ENCODE measurements around the gene TRPM3.

DNA sequence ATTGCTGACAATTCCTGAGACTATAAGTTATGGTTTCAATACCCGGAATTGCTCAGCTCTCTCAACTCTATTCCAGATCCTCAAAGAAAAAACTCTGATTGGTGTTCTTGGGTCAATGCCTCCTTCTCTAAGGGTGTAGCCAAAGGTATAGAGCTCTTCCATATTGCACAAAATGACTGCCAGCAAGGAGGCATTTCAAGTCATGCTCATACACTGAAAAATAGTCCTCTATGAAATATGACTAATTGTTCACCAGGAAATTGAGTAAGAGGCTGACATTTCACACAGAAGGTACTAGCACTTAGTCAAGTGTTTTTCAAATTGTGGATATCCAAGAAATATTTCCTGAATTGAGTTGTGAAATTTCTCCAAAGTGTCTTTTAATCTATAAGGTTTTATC, 595.9 kb downstream of the TRPM3 start:
- no peak for TF ChIP-seq SRSF9 (IDR thresholded peaks at IDR 0.05; ENCODE audit: borderline replicate concordance, insufficient read depth, low read depth, low read length, poor library complexity, severe bottlenecking)
- TF ChIP-seq, protein P1, sequence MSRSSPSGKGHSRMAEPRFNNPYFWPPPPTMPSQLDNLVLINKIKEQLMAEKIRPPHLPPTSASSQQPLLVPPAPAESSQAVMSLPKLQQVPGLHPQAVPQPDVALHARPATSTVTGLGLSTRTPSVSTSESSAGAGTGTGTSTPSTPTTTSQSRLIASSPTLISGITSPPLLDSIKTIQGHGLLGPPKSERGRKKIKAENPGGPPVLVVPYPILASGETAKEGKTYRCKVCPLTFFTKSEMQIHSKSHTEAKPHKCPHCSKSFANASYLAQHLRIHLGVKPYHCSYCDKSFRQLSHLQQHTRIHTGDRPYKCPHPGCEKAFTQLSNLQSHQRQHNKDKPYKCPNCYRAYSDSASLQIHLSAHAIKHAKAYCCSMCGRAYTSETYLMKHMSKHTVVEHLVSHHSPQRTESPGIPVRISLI (CRISPR knock-in tag; IDR thresholded peaks at IDR 0.05; ENCODE audit: borderline replicate concordance) = no peak
- no peak for TF ChIP-seq SP1 (IDR thresholded peaks at IDR 0.05)
- no peak for TF ChIP-seq SP1 (CRISPR knock-in tag; IDR thresholded peaks at IDR 0.05)
- TF ChIP-seq, protein P2, sequence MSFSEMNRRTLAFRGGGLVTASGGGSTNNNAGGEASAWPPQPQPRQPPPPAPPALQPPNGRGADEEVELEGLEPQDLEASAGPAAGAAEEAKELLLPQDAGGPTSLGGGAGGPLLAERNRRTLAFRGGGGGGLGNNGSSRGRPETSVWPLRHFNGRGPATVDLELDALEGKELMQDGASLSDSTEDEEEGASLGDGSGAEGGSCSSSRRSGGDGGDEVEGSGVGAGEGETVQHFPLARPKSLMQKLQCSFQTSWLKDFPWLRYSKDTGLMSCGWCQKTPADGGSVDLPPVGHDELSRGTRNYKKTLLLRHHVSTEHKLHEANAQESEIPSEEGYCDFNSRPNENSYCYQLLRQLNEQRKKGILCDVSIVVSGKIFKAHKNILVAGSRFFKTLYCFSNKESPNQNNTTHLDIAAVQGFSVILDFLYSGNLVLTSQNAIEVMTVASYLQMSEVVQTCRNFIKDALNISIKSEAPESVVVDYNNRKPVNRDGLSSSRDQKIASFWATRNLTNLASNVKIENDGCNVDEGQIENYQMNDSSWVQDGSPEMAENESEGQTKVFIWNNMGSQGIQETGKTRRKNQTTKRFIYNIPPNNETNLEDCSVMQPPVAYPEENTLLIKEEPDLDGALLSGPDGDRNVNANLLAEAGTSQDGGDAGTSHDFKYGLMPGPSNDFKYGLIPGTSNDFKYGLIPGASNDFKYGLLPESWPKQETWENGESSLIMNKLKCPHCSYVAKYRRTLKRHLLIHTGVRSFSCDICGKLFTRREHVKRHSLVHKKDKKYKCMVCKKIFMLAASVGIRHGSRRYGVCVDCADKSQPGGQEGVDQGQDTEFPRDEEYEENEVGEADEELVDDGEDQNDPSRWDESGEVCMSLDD (CRISPR knock-in tag; IDR thresholded peaks at IDR 0.05; ENCODE audit: borderline replicate concordance) = no peak
- TF ChIP-seq REPIN1 (CRISPR knock-in tag; IDR thresholded peaks at IDR 0.05; ENCODE audit: borderline replicate concordance, low read depth) = no peak
- no peak for TF ChIP-seq SIN3A (IDR thresholded peaks at IDR 0.05; ENCODE audit: borderline replicate concordance, low read depth, low read length)
- TF ChIP-seq, protein P3, sequence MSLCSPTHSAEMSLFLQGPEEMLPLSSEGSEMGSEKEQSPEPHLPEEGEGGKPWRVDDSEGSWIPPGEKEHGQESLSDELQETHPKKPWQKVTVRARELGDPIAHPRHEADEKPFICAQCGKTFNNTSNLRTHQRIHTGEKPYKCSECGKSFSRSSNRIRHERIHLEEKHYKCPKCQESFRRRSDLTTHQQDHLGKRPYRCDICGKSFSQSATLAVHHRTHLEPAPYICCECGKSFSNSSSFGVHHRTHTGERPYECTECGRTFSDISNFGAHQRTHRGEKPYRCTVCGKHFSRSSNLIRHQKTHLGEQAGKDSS (CRISPR knock-in tag; IDR thresholded peaks at IDR 0.05; ENCODE audit: borderline replicate concordance, low read depth) = no peak
- TF ChIP-seq ISL2 (CRISPR knock-in tag; IDR thresholded peaks at IDR 0.05) = no peak
- no peak for TF ChIP-seq SALL2 (CRISPR knock-in tag; IDR thresholded peaks at IDR 0.05)
- no peak for TF ChIP-seq RFX5 (IDR thresholded peaks at IDR 0.05; ENCODE audit: low read depth, low read length)
- TF ChIP-seq, protein P4, sequence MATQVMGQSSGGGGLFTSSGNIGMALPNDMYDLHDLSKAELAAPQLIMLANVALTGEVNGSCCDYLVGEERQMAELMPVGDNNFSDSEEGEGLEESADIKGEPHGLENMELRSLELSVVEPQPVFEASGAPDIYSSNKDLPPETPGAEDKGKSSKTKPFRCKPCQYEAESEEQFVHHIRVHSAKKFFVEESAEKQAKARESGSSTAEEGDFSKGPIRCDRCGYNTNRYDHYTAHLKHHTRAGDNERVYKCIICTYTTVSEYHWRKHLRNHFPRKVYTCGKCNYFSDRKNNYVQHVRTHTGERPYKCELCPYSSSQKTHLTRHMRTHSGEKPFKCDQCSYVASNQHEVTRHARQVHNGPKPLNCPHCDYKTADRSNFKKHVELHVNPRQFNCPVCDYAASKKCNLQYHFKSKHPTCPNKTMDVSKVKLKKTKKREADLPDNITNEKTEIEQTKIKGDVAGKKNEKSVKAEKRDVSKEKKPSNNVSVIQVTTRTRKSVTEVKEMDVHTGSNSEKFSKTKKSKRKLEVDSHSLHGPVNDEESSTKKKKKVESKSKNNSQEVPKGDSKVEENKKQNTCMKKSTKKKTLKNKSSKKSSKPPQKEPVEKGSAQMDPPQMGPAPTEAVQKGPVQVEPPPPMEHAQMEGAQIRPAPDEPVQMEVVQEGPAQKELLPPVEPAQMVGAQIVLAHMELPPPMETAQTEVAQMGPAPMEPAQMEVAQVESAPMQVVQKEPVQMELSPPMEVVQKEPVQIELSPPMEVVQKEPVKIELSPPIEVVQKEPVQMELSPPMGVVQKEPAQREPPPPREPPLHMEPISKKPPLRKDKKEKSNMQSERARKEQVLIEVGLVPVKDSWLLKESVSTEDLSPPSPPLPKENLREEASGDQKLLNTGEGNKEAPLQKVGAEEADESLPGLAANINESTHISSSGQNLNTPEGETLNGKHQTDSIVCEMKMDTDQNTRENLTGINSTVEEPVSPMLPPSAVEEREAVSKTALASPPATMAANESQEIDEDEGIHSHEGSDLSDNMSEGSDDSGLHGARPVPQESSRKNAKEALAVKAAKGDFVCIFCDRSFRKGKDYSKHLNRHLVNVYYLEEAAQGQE (IDR thresholded peaks at IDR 0.05; ENCODE audit: borderline replicate concordance in 1 of 2, low read depth in 1 of 2, low read length in 2 of 2) = no peak
- TF ChIP-seq, protein P5, sequence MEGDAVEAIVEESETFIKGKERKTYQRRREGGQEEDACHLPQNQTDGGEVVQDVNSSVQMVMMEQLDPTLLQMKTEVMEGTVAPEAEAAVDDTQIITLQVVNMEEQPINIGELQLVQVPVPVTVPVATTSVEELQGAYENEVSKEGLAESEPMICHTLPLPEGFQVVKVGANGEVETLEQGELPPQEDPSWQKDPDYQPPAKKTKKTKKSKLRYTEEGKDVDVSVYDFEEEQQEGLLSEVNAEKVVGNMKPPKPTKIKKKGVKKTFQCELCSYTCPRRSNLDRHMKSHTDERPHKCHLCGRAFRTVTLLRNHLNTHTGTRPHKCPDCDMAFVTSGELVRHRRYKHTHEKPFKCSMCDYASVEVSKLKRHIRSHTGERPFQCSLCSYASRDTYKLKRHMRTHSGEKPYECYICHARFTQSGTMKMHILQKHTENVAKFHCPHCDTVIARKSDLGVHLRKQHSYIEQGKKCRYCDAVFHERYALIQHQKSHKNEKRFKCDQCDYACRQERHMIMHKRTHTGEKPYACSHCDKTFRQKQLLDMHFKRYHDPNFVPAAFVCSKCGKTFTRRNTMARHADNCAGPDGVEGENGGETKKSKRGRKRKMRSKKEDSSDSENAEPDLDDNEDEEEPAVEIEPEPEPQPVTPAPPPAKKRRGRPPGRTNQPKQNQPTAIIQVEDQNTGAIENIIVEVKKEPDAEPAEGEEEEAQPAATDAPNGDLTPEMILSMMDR (CRISPR knock-in tag; IDR thresholded peaks at IDR 0.05) = no peak
- TF ChIP-seq, protein P6, sequence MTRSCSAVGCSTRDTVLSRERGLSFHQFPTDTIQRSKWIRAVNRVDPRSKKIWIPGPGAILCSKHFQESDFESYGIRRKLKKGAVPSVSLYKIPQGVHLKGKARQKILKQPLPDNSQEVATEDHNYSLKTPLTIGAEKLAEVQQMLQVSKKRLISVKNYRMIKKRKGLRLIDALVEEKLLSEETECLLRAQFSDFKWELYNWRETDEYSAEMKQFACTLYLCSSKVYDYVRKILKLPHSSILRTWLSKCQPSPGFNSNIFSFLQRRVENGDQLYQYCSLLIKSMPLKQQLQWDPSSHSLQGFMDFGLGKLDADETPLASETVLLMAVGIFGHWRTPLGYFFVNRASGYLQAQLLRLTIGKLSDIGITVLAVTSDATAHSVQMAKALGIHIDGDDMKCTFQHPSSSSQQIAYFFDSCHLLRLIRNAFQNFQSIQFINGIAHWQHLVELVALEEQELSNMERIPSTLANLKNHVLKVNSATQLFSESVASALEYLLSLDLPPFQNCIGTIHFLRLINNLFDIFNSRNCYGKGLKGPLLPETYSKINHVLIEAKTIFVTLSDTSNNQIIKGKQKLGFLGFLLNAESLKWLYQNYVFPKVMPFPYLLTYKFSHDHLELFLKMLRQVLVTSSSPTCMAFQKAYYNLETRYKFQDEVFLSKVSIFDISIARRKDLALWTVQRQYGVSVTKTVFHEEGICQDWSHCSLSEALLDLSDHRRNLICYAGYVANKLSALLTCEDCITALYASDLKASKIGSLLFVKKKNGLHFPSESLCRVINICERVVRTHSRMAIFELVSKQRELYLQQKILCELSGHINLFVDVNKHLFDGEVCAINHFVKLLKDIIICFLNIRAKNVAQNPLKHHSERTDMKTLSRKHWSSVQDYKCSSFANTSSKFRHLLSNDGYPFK (CRISPR knock-in tag; IDR thresholded peaks at IDR 0.05; ENCODE audit: borderline replicate concordance) = no peak

All from HepG2 (cell line).